ENCODE results near the gene RAB13. TPM values are rescaled to one million over a fixed set of nuclear protein-coding genes. Genes with fewer than 3 reads are reported as not detected.
A peak's percentile ranks its signal among the peaks of the same experiment; 100 is the strongest.

RAB13 gene
- total and polyA plus RNA-seq, 2 of the 13 experiments (the other 11 are each of a cell fraction or from before 2014, with no cell fraction given), result 15.9 to 24.7 TPM

- TF ChIP-seq POLR2G (IDR thresholded peaks at IDR 0.05; ENCODE audit: low read depth, low read length) (peak; percentile 86), PAXIP1 (CRISPR knock-in tag; conservative IDR thresholded peaks at IDR 0.05) (peak; percentile 42; the same call in 1 of the 2 replicates), GMEB1 (CRISPR knock-in tag; IDR thresholded peaks at IDR 0.05; ENCODE audit: borderline replicate concordance) (peak; percentile 80), FOXP1 (IDR thresholded peaks at IDR 0.05) (0 out of 2 replicates have a peak, but pooled peaks have one; percentile 20), FOXP1 (CRISPR knock-in tag; IDR thresholded peaks at IDR 0.05) (no peak), STAG1 (CRISPR knock-in tag; IDR thresholded peaks at IDR 0.05) (no peak), ZNF737 (CRISPR knock-in tag; IDR thresholded peaks at IDR 0.05; ENCODE audit: borderline replicate concordance) (no peak), SRSF4 (IDR thresholded peaks at IDR 0.05; ENCODE audit: low read depth, low read length, poor library complexity, severe bottlenecking) (no peak), MIER3 (CRISPR knock-in tag; IDR thresholded peaks at IDR 0.05; ENCODE audit: borderline replicate concordance) (0 out of 2 replicates have a peak, but pooled peaks have one; percentile 56), MTERF4 (CRISPR knock-in tag; IDR thresholded peaks at IDR 0.05) (no peak), ZNF609 (CRISPR knock-in tag; IDR thresholded peaks at IDR 0.05; ENCODE audit: borderline replicate concordance) (0 out of 2 replicates have a peak, but pooled peaks have one; percentile 29), SRY (CRISPR knock-in tag; IDR thresholded peaks at IDR 0.05) (0 out of 2 replicates have a peak, but pooled peaks have one; percentile 28), NR2C2 (CRISPR knock-in tag; IDR thresholded peaks at IDR 0.05; ENCODE audit: borderline replicate concordance) (peak; percentile 98), ARID3A (IDR thresholded peaks at IDR 0.05; ENCODE audit: low read depth, low read length) (no peak), ZNF557 (CRISPR knock-in tag; IDR thresholded peaks at IDR 0.05) (no peak)
Measured at GRCh38 chr1:153958111-153958960, 27.8 kb downstream of the RAB13 start, which contains the start of gene CRTC2 (continued).
